G401 (cell line): ENCODE measurements around the gene PYROXD2. TPM values are rescaled to one million over a fixed set of nuclear protein-coding genes. Genes with fewer than 3 reads are reported as not detected.
"Not testable (repeated sequence)": the region's sequence is repeated elsewhere in the genome, so short reads cannot be mapped to it uniquely, and the experiment has no call there.

Source experiments
- DNase-seq: peaks from one replicate; pipeline ENCODE4 v3.0.0-alpha.2; 2015; ENCODE audit warnings: low spot score
- in situ Hi-C: cut with HindIII; loops from 2 replicates; pipeline ENCODE4 v1.10.0; 2016; ENCODE audit warnings: low sequenced_read_pairs, mixed read lengths
- total RNA-seq: library from RNA; depleted of rRNA; stranded (reverse); fragments of >200 nt; shearing (Covaris generic); gene quantifications from 2 replicates; pipeline ENCODE4 v1.2.3, GENCODE V29; 2014; rRNA removed

PYROXD2 gene
- total RNA-seq, 1 experiment from 2014 or later = not detected

GRCh38 chr10:98346847-98347246 lies 68.1 kb downstream of the PYROXD2 start:
- DNase-seq = no peak
- in situ Hi-C loops = no loop called here

- in situ Hi-C loops = no loop called here
- DNase-seq = no peak
Observed at GRCh38 chr10:98344589-98345038, 70.4 kb downstream of the PYROXD2 start.

- DNase-seq, in situ Hi-C loops: not testable (repeated sequence)
Observed at GRCh38 chr10:98341701-98342100, 73.3 kb downstream of the PYROXD2 start.

- DNase-seq = peak; percentile 36
- in situ Hi-C loops = no loop called here
Observed at GRCh38 chr10:98340940-98341310, 74.1 kb downstream of the PYROXD2 start.

- DNase-seq = peak; percentile 97
- in situ Hi-C loops = no loop called here
Observed at GRCh38 chr10:98340261-98340939, 74.6 kb downstream of the PYROXD2 start.

GRCh38 chr10:98339799-98340198 lies 75.2 kb downstream of the PYROXD2 start:
- in situ Hi-C loops = no loop called here
- DNase-seq = no peak

- in situ Hi-C loops = no loop called here
- DNase-seq = peak; percentile 8
Observed at GRCh38 chr10:98338896-98339295, 76.1 kb downstream of the PYROXD2 start.

GRCh38 chr10:98338318-98338717 lies 76.7 kb downstream of the PYROXD2 start:
- in situ Hi-C loops = no loop called here
- peak; percentile 58 for DNase-seq

- DNase-seq = no peak
- in situ Hi-C loops = no loop called here
Observed at GRCh38 chr10:98337484-98337883, 77.5 kb downstream of the PYROXD2 start.

Other genes starting within 250 kb of the PYROXD2 start
- not detected in 2 replicates for gene LOXL4, start 147.0 kb downstream of the PYROXD2 start, total RNA-seq
- gene HPS1, start 31.8 kb upstream of the PYROXD2 start, total RNA-seq = 33.1 and 38.8 TPM in 2 replicates